ENCODE data around the gene KRTAP10-3. TPM values are rescaled to one million over a fixed set of nuclear protein-coding genes. Genes with fewer than 3 reads are reported as not detected.

KRTAP10-3 gene
- total and polyA plus RNA-seq, 2 donors (not counting 3 experiments of a cell fraction or from before 2014, with no cell fraction given), result not detected

GRCh38 chr21:44552681-44553080, 5.9 kb downstream of the KRTAP10-3 start:
- Histone ChIP-seq H3K9me1 (replicated peaks; ENCODE audit: control insufficient read depth, extremely low read depth, insufficient read depth, low read length) (no peaks in the 10 kb centered on the region), H3K4me2 (ENCODE audit: insufficient read depth, low read length) (no peak overlapping the region), H3K4me1 (ENCODE audit: control insufficient read depth, extremely low read depth, insufficient read depth, low read length) (no peaks in the 10 kb centered on the region), H3K36me3 (ENCODE audit: control insufficient read depth in 2 of 2, extremely low read depth in 1 of 2, insufficient read depth in 2 of 2, low read length in 2 of 2) (no peaks in the 10 kb centered on the region), H3K79me2 (ENCODE audit: control insufficient read depth, insufficient read depth, low read length) (no peaks in the 10 kb centered on the region), H3K4me3 (replicated peaks in 1 of 3; ENCODE audit: insufficient read depth in 1 of 3, low read depth in 1 of 3, low read length in 3 of 3) (no peak overlapping the region), H3K27ac (ENCODE audit: insufficient read depth, low read depth, low read length) (no peak overlapping the region), H4K20me1 (replicated peaks; ENCODE audit: control insufficient read depth, extremely low read depth, insufficient read depth, low read length) (no peaks in the 10 kb centered on the region), H3K9me3 (replicated peaks; ENCODE audit: control insufficient read depth, insufficient read depth, low read length) (no peaks in the 10 kb centered on the region), H2AFZ (ENCODE audit: low read depth, low read length) (no peak overlapping the region), H3K27me3 (ENCODE audit: control insufficient read depth in 2 of 2, insufficient read depth in 2 of 2, low read length in 2 of 2) (peaks cover 4% of the 10 kb centered on the region in 2 experiments), H3K9ac (replicated peaks; ENCODE audit: extremely low read depth, insufficient read depth, low read length) (no peak overlapping the region)
- intact Hi-C loops (cut with micrococcal nuclease) (no loop called here), dilution Hi-C loops (cut with MboI; ENCODE audit: extremely low pct_ligation_motif_present, low sequenced_read_pairs) (no loop called here)
- BruUV-seq (replicated peaks), result no TSS peak
- FAIRE-seq (no peak), DNase-seq (ENCODE audit: low read depth, low spot score) (no peak)
- ChIA-PET CTCF (no interaction called here), POLR2A (no interaction called here)
- no peak for TF ChIP-seq MAX (IDR thresholded peaks at IDR 0.05; ENCODE audit: insufficient read depth, insufficient read length)
- TF ChIP-seq GATA2 (IDR thresholded peaks at IDR 0.05; ENCODE audit: insufficient read depth, insufficient read length, low read depth, low read length), result no peak
- TF ChIP-seq EZH2 (IDR thresholded peaks at IDR 0.05; ENCODE audit: borderline replicate concordance, low read depth, low read length, severe bottlenecking), result no peak
- TF ChIP-seq FOS (IDR thresholded peaks at IDR 0.05; ENCODE audit: borderline replicate concordance, insufficient read depth, low read length), result no peak
- no peak for TF ChIP-seq MYC (IDR thresholded peaks at IDR 0.05; ENCODE audit: low read depth, low read length)
- TF ChIP-seq CTCF (IDR thresholded peaks at IDR 0.05; ENCODE audit: extremely low read depth in 1 of 2, insufficient read depth in 1 of 2, low read depth in 1 of 2, low read length in 2 of 2), result no peak
- no peak for TF ChIP-seq POLR2AphosphoS5 (IDR thresholded peaks at IDR 0.05; ENCODE audit: insufficient read depth, low read depth, low read length)
- TF ChIP-seq POLR2A (IDR thresholded peaks at IDR 0.05; ENCODE audit: low read depth, low read length), result no peak
- TF ChIP-seq JUN (IDR thresholded peaks at IDR 0.05; ENCODE audit: borderline replicate concordance, insufficient read depth, insufficient read length, low read depth), result no peak
